HG02884 (cell line): ENCODE results near the gene NEURL1.
"Not testable (repeated sequence)": the region's sequence is repeated elsewhere in the genome, so short reads cannot be mapped to it uniquely, and the experiment has no call there.

Source experiments
- ATAC-seq: cut with Tn5 transposase; IDR thresholded peaks from one replicate; pipeline ENCODE4 v1.9.1; 2021; ENCODE audit warnings: mild to moderate bottlenecking, moderate library complexity; ENCODE audit not compliant: unreplicated experiment

Gene NEURL1

DNA sequence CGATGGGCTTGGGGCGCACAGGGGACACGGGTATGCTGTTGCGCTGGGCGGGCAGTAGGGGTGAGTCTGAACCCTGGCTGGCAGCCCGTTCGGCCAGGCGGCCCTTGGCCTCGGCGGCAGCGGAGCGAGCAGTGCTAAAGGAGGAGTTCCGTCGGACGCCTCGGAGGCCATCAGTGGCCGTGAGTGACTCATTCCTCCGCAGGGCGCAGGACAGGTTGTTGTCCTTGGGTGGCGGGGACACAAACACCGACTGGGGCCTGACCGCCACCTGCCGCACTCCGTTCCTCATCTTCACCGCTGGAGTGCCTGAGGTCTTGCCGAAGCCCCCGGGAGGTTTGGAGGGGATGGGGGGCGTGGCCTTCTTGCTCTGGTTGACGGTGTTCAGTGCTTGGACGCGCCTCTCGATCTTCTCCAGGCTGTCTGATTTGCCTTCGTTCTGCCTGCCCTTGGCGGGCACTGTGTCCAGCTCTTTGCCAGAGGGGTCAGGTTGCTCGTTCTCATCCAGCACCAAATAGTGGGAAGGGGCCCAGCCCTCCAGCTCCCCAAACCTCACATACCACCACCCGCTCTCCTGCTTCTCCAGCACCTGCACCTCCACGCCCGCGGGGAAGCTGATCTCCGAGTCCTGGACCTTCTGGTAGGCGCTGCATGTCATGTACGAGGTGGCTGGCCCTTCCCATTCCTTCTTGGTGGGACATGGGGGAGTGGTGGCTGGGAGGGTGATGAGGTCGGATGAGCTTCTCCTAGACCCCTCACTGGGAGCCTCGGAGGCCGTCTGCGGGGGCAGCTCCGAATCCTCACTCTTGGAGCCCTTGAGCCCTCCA is 108.7 kb downstream of the NEURL1 start:
- no peak for ATAC-seq

DNA sequence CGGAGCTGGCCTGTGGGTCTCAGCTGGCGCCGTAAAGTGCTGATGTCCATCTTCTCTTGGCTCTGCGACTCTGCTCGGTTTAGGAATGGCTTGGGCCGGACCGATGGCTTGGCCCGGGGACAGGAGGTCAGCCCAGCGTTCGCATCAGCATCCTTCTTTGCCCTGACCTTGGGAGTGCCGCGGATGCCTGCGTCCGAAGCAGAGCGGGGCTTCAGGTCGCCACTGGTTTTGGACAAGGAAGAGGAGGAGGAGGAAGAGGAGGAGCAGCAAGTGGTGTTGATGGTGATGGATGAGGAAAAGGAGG is 109.3 kb downstream of the NEURL1 start:
- no peak for ATAC-seq

DNA sequence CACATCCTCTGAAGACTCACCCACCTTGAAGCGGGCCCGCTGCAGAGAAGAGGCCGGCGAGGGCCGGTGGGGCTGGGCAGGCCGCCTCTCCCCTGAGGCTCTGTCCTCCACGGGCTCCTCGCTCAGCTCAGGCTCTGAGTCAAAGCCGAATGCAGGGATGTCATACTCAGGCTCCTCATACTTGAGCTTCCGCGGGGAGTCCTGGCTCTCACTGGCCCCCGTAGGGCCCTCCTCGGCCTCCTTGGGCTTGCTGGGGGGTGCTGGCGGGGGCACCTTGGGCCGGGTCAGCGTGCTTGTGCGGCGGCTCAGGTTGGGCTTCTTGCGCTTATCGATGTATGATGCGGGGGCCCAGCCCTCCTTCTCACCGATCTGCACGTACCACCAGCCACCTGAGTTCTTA is 109.9 kb downstream of the NEURL1 start:
- ATAC-seq: no peak

DNA sequence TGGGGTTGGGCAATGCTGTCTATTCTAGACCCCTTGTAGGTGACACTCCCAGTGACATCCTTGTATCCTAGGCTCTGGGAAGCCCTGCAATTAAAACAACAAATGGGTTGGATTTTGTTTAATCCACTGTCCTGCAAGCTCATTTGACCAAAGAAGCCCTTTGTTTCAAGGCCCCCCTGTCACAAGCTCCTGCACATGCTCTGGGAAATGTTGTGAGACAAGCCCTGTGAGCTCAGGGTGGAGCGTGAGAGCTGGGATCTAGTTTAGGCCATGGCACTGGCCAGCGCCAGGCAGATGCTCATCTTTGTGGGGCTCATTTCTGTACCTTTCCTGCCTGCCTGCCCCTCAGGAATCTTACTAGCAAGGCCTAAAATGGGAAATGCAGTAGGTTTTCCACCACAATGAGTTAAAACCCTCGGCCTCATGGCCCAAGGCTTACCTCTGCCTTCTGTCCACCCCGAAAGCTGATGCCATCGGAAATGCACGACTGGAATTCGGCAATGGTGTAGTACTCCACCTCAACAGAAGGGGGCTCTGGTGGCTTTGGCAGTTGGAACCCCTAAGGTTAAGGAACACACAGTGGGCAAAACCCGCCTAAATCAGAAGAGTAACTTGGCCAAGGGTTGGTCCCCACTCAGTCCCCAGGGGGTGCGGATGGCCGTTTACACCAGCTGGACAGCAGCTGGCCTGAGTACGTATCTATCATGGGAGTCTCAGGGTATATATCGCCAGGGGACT is 112.0 kb downstream of the NEURL1 start:
- ATAC-seq: no peak

DNA sequence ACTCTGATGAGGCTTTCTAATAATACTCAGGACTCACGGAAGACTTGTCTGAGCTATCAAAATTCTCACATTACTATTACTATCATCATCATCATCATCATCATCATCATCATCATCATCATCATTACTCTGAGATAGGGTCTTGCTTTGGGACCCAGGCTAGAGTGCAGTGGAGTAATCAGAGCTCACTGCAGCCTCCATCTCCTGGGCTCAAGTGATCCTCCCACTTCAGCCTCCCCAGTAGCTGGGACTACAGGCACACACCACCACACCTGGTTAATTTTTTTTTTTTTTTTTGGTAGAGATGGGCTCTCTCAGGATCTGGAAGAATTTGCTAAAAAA is 112.6 kb downstream of the NEURL1 start:
- ATAC-seq: not testable (repeated sequence)

DNA sequence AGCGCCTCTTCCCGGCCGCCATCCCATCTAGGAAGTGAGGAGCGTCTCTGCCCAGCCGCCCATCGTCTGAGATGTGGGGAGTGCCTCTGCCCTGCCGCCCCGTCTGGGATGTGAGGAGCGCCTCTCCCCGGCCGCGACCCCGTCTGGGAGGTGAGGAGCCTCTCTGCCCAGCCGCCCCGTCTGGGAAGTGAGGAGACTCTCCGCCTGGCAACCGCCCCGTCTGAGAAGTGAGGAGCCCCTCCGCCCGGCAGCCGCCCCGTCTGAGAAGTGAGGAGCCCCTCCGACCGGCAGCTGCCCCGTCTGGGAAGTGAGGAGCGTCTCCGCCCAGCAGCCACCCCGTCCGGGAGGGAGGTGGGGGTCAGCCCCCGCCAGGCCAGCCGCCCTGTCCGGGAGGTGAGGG is 113.5 kb downstream of the NEURL1 start:
- ATAC-seq: not testable (repeated sequence)

DNA sequence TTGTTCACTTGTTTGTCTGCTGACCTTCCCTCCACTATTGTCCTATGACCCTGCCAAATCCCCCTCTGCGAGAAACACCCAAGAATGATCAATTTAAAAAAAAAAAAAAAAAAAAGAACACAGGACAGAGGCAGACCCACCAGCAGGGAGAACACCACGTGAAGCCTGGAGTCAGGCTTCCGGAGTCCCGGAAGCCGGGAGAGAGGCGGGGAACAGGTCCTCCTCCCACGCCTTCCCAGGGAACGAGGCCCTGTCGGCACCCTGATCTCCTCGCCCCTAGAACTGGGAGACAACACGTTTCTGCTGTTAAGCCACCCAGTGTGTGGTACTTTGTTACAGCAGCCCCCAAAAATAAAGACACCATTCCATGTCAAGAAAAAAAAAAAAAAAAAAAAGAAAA is 114.6 kb downstream of the NEURL1 start:
- not testable (repeated sequence) for ATAC-seq

DNA sequence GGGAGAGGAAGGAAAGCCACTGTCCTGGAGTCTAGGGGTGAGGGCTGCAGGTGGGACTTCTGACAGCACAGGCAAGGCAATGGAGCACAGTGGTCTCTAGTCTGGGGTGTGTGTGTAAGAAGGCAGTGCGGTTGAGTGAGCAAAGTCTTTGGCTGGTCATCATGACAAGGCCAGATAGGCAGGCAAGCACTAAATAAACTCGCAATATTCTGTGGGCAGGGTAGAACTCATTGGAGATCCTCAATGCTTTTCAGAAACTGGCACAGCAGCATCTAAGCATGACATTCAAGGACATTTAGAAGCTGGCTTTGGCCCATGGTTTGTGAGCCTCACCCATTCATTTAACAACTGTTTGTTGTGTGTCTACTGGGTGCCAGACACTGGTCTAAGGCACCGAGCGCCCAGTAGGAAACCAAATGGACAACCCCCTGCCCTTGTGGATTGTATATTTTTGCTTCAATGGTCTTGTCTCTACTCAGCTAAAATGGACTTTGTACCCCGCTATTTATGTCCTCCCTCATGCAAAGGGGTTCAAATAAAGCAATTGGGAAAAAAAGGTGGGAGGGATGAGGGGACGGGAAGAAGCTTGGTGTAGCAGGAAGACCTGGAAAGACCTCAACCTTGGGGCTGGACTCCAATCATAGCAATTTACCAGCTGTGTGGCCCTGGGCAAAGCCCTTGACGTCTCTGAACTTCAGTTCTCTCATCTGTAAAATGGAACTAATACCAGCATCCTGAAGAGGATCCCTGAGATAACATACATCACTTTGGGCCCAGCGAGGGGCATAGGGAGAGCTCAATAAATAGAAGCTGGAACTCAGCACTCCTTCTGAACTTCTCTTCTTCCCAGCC is 116.0 kb downstream of the NEURL1 start:
- no peak for ATAC-seq

DNA sequence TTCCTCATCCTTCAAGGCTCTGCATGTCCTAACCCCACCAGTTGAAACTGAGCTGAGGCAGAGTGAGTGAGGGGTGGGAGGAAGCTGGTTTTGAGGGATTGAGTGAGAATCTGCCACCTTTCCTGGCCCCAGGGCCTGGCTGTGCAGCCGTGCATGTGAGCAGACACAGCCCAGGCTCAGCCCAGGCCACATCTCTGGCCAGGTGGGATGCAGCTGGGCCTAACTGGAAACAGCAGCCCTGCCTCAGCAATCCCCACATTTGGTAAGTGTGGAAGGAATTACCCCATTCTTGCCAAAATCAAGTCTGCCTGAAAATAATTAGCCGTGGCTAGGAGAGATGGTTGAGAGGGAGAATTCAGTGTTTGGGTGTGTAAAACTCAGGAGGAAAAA is 116.6 kb downstream of the NEURL1 start:
- no peak for ATAC-seq

DNA sequence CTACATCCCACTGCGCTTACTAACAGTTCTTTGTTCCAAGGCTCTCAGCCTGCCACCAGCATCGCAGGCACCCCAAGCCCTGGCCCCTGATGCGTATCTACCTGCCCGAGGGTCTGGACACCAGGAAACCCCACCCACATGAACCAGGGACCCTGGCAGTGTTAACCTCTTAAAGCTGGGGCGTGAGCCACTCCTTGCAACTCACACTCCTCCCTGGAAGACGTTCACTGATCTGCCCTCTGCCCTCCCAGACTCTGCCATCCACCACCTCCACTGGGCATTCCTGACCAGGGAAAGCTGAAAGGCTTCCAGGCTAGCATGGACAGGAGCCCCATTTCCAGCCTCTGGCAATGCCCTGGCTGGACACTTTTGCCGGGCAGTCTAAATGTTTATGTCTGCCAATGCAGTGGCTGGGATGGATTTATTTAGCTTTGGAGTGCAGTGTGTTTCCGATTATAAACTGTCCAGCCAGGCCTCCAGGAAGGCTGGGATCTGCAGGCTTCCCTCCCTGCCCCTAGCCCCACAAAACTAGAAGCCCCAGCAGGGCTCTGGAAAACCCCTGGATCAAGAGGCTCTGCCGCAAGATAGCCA is 117.5 kb downstream of the NEURL1 start:
- ATAC-seq: no peak

DNA sequence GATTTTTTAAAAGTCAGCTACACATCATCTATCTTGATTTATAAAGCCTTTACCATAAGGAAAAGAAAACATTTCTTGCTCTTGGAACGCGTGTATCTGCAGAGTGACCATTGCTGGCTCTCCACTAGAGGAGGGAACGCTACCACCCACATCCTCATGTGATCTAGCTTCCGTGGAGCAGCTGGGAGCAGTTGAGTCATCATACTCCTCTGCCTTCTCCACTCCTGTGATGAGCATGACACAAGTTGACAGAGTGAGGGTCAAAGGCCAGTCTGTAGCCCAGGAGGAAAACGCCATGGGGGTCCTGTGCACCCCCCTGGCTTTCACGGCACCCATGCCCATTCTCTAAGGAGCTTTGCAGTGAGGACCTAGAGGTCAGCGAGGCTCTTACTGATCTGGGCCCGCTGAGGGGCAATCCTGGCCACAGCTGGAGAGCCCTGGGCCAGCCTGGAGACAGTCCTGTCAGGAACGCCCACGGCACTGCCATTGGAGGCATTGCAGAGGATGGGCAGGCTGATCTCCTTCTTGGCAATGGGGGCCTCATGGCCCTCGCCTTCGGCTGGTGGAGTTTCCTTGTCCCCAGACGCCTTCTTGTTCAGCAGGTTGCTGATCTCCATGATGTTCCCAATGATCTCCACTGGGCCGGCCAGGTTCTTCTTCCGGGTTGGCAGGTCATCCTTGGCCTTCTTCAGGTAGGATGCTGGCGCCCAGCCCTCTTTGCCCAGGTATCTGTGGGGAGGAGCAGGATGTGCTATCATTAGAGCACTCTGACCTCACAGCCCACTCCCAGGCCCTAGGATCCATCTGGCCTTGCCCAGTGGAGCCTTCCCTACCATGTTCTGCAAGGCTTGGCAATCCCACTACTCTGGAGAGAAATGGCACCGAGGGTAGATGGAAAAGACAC is 119.2 kb downstream of the NEURL1 start:
- ATAC-seq: no peak

DNA sequence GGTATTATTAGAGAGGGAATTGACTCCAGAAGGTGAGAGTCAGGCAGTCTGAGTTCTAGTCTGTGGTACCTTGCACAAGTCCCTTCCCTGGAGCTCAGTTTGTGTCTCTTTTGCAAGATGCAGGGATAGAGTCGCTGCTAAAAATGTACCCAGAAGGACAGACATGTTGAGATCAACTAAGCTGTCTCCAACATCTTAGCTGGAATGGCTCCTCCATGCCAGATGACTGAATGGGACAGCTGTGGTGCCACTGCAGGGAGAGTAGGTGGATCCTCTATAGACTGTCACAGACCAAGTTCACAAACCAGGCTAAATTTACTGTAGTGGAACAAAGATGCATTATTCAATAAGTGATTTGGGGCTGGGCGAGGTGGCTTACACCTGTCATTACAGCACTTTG is 120.1 kb downstream of the NEURL1 start:
- no peak for ATAC-seq

DNA sequence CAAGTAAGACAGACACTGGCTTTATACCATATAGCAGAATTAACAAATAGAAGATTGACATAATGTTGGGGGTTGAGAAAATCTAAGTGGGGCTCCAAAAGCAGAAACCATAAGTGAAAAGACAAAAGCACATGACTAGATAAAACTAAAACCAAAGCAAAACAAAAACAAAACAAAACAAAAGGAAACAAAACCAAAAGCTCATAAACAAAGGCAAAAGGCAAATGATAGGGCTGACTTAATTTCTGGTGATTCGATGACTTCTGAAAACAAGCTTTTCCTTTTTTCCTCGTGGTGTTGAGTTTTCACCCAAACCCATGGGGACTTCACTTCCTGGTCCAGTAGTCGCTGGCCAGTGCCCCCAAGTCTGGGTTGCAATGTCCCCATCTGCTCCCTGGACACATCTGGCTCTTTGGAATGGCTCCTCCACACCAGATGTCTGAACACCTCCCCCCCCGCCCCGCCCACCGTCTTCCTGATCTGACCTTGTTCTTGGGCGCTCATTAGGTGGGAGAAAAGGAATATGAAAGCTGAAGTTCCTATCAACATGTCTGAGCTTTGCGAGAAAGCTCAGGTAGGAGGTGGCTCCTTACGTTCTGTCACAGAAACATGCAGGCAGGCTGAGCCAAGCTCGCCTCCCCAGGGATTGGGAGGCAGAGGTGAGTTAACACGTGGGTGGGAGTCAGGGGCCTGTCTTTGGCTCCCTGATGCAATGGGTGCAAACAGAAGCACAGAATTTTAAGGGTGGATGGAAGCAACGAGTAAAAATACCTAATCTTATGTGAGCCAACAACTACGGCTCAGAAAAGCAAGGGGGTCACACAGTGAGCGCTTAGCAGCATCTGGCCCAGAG is 121.0 kb downstream of the NEURL1 start:
- no peak for ATAC-seq

DNA sequence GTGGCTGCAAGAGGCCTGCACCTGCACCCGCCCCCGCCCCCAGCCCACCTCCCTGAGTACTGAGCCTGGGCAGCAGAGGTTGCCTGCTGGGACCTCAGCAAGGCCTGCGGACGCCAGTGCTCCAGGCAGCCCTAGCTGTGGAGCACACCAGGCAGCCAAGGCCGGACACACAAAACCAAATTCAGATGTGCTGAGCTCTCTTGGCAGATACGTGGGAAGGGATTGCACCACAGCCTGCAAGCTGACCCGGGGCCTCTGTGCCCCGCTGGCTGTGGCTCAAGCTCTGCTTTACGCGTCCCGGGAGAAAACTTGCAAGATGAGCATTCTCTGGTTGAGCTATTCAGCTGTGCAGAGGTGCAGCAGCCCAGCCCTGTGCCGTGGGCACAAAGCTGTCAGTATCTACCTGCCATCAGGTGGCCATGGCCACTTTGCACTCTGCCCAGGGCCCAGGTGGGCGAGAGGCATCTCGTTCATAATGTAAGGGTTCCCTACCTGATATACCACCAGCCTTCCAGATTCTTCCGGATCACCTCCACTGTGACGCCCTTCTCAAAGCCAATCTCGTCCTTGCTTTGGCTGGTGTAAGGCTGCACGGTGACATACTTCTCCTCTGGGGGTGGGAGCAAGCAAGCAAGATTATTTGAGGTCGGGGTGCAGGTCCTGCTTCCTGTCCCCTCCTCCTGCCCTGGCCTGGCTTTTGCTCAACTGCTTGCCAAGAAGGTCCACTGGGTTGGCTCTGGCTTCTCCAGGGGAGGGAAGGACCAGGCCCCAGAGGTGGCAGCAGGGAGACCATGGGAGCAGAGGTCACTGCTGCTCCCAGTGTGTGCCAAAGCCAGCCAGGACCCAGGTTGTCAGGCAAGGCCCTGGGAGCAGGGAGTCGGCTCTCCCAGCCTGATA is 123.4 kb downstream of the NEURL1 start:
- no peak for ATAC-seq

DNA sequence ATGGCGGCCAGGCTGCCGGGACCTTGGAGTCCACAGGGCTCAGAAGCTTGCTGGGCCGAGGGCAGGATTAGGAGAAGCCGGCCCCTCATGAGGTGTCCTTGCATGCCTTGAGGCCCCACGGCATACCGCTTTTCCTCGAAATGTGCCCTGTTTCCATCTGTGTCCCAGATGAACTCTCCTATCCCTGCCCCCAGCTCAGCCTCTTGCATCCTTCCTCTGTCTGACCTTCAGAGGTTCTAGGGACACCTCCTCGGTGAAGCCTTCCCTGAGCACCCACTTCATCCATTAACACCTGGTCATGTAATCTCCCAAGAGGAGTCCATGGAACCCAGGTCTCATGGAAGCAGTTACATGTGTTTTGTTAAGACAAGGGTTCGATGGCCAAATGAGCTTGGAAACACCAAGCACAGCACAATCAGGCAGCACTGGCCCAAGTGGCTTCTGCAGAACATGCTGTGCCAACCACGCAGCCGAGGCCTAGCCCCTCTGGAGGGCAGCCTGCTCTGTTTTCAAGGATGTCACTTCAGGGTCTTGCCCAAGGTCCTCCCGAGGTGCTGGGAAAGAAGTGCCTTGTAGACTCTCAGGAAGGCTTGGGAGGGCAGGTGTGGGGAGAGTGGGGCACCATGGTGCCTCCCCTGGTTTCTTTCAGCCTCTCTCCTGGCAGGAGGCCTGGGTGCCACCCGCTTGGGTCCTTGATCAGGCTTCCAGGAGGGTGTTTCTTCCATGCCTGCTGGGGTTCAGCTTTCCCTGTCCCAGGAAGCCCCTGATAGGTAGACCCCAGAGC is 124.3 kb downstream of the NEURL1 start:
- no peak for ATAC-seq

DNA sequence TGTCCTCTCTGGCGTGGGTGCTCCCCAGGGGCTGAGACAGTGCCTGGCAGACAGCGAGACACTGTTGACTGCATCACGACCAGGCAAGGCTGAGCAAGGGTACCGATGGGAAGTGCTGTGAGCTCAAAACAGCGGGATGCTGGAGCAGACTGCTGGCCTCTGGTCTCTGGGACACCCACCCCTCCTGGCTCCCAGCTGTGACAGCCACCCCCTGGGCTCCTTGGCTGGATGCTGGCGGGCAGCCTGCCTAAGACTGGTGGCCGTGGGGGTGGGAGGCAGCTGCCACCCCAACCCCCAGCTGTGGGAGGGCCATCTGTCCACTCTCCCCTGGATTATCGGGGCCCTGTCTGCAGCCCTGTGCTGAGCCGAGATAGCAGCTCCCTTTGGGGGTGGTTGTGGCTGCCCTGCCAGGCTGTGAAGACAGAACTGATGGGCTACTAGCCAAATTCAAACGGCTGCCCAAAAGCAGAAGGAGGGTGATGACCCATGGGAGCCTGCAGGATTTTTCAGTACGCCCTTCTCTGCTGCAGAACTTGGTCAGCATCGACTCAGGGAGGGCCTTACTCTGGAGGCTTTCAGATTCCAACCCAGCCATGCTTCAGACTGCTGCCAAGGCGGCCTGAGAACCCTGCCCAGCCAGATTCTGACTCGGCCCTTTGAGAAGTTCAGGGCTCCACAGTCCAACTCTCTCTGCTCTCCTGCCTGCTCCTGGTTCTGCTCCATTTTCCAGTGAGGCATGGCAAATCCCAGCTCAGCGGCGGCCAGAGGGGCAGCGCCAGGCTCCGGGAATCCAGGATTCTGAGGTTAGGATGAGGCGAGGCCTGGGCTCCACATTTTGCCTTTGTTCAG is 125.3 kb downstream of the NEURL1 start:
- ATAC-seq: no peak
